ENCODE data around the gene COL11A2. TPM values are rescaled to one million over a fixed set of nuclear protein-coding genes. Genes with fewer than 3 reads are reported as not detected.

The COL11A2 gene
- total RNA-seq, 6 experiments from 2014 or later: 0.15 to 0.69 (median 0.38) TPM

DNA sequence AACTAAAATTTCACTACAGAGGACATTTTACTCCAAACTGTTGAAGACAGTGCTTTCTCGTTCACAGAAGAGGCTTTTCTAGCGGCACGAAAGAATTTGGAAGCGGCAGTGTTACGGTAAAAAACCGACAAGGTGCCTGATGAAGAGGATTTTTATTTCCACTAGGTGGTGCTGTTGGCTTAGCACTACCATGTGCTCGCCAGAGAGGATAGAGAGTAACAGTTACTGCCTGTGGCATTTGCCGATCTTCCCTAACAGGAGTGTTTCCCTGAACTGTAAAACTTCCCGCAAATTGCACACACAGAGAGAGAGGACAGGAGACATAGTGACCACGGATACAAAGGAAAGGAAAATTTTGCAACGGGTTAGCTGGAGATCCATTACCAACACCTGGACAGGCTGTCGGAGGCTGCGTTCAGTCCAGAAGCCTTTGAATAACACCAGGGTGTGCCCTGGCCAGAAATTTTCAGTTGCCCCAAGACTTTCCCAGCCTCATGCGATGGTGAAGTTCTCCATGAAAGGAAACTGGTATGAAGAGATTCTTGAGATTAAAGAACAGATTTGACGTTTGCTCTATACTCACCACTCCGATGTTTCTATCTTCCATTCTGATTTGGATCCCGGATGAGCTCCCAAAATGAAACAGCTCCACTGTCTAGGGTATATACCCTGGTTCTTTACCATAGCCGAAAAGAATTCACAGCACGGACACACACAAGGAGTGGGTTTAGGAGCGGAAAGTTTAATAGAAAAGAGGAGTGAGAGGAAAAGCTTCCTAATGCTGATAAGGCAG is 68.3 kb downstream of the COL11A2 start:
- no peak overlapping the region for H3K4me3 Mint-ChIP-seq
- H3K9me3 Mint-ChIP-seq: peaks cover 15% of the 10 kb centered on the region
- peaks cover 10% of the 10 kb centered on the region for H3K36me3 Mint-ChIP-seq (ENCODE audit: low read depth)
- H3K27me3 Mint-ChIP-seq (ENCODE audit: insufficient read depth): peaks cover 35% of the 10 kb centered on the region
- TF ChIP-seq, protein P1, sequence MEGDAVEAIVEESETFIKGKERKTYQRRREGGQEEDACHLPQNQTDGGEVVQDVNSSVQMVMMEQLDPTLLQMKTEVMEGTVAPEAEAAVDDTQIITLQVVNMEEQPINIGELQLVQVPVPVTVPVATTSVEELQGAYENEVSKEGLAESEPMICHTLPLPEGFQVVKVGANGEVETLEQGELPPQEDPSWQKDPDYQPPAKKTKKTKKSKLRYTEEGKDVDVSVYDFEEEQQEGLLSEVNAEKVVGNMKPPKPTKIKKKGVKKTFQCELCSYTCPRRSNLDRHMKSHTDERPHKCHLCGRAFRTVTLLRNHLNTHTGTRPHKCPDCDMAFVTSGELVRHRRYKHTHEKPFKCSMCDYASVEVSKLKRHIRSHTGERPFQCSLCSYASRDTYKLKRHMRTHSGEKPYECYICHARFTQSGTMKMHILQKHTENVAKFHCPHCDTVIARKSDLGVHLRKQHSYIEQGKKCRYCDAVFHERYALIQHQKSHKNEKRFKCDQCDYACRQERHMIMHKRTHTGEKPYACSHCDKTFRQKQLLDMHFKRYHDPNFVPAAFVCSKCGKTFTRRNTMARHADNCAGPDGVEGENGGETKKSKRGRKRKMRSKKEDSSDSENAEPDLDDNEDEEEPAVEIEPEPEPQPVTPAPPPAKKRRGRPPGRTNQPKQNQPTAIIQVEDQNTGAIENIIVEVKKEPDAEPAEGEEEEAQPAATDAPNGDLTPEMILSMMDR (IDR thresholded peaks at IDR 0.05): peak; percentile 79
- no peak overlapping the region for H3K27ac Mint-ChIP-seq
- H3K4me1 Mint-ChIP-seq (ENCODE audit: low read depth): no peaks in the 10 kb centered on the region
- DNase-seq: no peak

DNA sequence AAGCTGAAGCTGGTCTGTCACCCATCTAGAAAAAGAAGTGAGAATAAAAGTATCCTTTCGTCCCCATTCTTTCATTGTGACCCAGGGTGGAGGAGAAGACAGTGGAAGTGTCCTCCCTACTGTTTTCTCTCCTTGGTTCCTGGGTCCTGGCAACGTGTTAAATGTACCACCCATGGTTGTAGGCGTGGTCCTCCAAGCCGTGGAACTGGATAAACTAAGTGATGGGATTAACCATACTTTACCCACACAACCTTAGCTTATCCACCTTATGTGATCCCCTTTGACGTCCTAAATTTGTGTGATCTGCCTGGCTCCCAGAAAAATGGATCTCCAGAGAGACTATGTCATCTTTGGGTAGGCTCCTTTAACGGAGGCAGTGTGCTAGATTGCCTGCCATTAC is 69.1 kb downstream of the COL11A2 start:
- no peak overlapping the region for H3K4me3 Mint-ChIP-seq
- H3K27me3 Mint-ChIP-seq (ENCODE audit: insufficient read depth): peaks cover 34% of the 10 kb centered on the region
- H3K36me3 Mint-ChIP-seq (ENCODE audit: low read depth): peaks cover 10% of the 10 kb centered on the region
- no peak for DNase-seq
- H3K9me3 Mint-ChIP-seq: peaks cover 15% of the 10 kb centered on the region
- H3K4me1 Mint-ChIP-seq (ENCODE audit: low read depth): no peaks in the 10 kb centered on the region
- no peak overlapping the region for H3K27ac Mint-ChIP-seq
- TF ChIP-seq, protein P1 (IDR thresholded peaks at IDR 0.05): no peak

DNA sequence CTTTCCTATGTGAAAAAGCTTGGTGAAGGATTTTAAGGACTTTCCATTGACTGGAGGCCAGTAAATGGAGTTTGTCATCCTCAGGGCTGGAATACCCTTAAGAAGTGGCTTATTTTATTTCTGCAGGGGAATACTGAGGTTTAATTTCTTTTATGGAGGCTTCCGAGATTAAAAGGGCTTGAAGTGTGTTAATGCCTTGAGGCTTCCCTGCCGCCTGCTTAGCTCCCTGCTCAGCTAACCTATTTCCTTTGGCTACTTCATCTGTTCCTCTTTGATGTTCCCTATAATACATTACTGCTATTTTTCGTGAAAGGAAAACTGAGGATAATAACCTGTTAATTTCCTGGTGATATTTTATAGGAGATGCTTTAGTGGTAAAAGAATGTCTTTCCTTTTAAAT is 72.3 kb downstream of the COL11A2 start:
- Mint-ChIP-seq H3K36me3 (ENCODE audit: low read depth) (peaks cover 10% of the 10 kb centered on the region), H3K4me3 (no peak overlapping the region), H3K27ac (no peak overlapping the region), H3K4me1 (ENCODE audit: low read depth) (no peaks in the 10 kb centered on the region; the same call in 1 of the 2 replicates), H3K9me3 (peaks cover 15% of the 10 kb centered on the region), H3K27me3 (ENCODE audit: insufficient read depth) (peaks cover 51% of the 10 kb centered on the region)
- DNase-seq: no peak
- TF ChIP-seq, protein P1 (IDR thresholded peaks at IDR 0.05): no peak

DNA sequence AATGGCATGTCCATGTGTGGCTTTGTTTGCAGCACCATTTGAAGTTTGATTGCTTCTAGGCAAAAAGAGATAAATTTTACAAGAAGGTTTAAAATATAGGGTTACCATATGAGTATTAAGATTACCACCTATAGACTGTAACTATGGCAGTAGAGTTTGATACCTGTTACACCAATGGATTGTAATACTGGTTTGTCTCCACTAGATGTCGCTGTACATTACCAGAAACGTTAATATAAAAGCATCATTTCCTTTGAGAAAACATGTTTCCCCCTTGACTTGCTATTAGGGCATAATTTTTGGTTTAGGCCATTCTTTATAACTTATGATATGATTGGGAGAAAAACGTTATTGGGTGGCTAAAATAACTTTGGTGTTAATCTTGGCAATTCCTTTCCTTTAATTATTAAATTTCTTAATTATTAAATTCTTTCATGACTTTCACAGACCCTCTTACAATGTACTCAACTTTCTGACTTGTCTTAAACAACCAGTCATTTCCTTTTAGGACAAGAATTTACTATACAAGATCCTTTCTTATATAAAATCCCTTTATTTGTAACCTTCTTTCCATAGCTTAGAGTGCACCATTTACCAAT is 73.6 kb downstream of the COL11A2 start:
- DNase-seq: peak; percentile 31
- Mint-ChIP-seq H3K4me3 (no peak overlapping the region), H3K9me3 (peaks cover 8% of the 10 kb centered on the region), H3K27me3 (ENCODE audit: insufficient read depth) (peaks cover 56% of the 10 kb centered on the region), H3K4me1 (ENCODE audit: low read depth) (no peaks in the 10 kb centered on the region; the same call in 1 of the 2 replicates), H3K27ac (no peak overlapping the region), H3K36me3 (ENCODE audit: low read depth) (peaks cover 3% of the 10 kb centered on the region)
- TF ChIP-seq, protein P1 (IDR thresholded peaks at IDR 0.05): peak; percentile 95

DNA sequence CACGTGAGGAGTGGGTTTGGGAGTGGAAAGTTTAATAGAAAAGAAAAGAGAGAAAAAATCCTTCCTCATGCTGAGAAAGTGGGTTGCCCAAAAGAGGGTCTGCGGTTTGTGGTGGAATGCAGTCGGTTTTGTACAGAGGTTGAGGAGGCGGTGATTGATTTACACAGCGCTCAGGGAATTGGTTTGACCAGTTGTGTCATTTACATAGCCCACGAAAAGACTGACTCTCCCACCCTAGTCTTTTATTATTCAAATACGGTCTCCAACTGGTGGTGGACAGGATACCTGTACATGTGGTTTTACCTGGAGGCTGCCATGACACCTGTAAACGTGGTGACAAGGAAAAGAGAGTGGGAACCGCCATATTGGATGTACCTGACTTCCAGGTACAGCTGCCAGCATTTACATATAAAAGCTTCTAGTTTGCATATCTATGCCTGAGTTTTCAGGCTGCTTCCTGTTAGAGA is 74.4 kb downstream of the COL11A2 start:
- no peak overlapping the region for H3K4me3 Mint-ChIP-seq
- peaks cover 57% of the 10 kb centered on the region for H3K27me3 Mint-ChIP-seq (ENCODE audit: insufficient read depth)
- no peaks in the 10 kb centered on the region; the same call in 1 of the 2 replicates for H3K9me3 Mint-ChIP-seq
- no peak for DNase-seq
- TF ChIP-seq, protein P1 (IDR thresholded peaks at IDR 0.05): no peak
- no peak overlapping the region for H3K27ac Mint-ChIP-seq
- no peaks in the 10 kb centered on the region; the same call in 1 of the 2 replicates for H3K4me1 Mint-ChIP-seq (ENCODE audit: low read depth)
- H3K36me3 Mint-ChIP-seq (ENCODE audit: low read depth): no peaks in the 10 kb centered on the region
